ENCODE results near the gene MICALL2.

- TF ChIP-seq REST (tag by site-specific recombination; IDR thresholded peaks at IDR 0.05), result no peak
- no peak for TF ChIP-seq ELK4 (IDR thresholded peaks at IDR 0.05; ENCODE audit: borderline replicate concordance, low read depth, low read length)
- no peak for TF ChIP-seq CTCF (tag by site-specific recombination; IDR thresholded peaks at IDR 0.05)
- no peak for TF ChIP-seq ZNF830 (tag by site-specific recombination; IDR thresholded peaks at IDR 0.05; ENCODE audit: low read depth)
- no peak for TF ChIP-seq KLF1 (tag by site-specific recombination; IDR thresholded peaks at IDR 0.05)
- no peak for TF ChIP-seq ZBTB1 (tag by site-specific recombination; IDR thresholded peaks at IDR 0.05)
- no peak for TF ChIP-seq IKZF3 (tag by site-specific recombination; IDR thresholded peaks at IDR 0.05)
- TF ChIP-seq YY1 (tag by site-specific recombination; IDR thresholded peaks at IDR 0.05), result no peak
- TF ChIP-seq ZNF529 (tag by site-specific recombination; IDR thresholded peaks at IDR 0.05; ENCODE audit: insufficient replicate concordance), result no peak
- no peak for TF ChIP-seq ZNF274 (IDR thresholded peaks at IDR 0.05; ENCODE audit: low read length)
- no peak for TF ChIP-seq ZNF274 (tag by site-specific recombination; IDR thresholded peaks at IDR 0.05; ENCODE audit: borderline replicate concordance)
Observed at GRCh38 chr7:1428941-1429501, 30.2 kb downstream of the MICALL2 start.

Measured in HEK293 (cell line).